GM12878 (cell line): ENCODE results near the gene LRRC7.

Experiments used
- BRCA1 ChIP-seq: IDR thresholded peaks from 2 replicates; pipeline ENCODE4 v1.6.1; 2011; ENCODE audit warnings: low read depth, low read length, improper control_type of control experiment
- CTCF ChIP-seq, 3 experiments: IDR thresholded peaks in 2 of 3; conservative IDR thresholded peaks in 1 of 3; 2 replicates each; pipeline ENCODE4 v1.5.1; 2011; ENCODE audit warnings: low read depth in 3 of 3, low read length in 3 of 3, mild to moderate bottlenecking in 3 of 3, control low read depth in 2 of 3, moderate library complexity in 2 of 3, inconsistent platforms in 1 of 3, mixed read lengths in 1 of 3; ENCODE audit not compliant: control insufficient read depth in 2 of 3, insufficient read depth in 1 of 3; ENCODE audit errors: extremely low read depth in 1 of 3
- EZH2 ChIP-seq: IDR thresholded peaks from 2 replicates; pipeline ENCODE4 v1.6.1; 2012; ENCODE audit warnings: low read depth, mild to moderate bottlenecking, control low read depth, inconsistent platforms, low read length, borderline replicate concordance; ENCODE audit not compliant: control insufficient read depth
- PML ChIP-seq: IDR thresholded peaks from 2 replicates; pipeline ENCODE4 v1.6.1; 2012; ENCODE audit warnings: low read length, inconsistent platforms
- SMC3 ChIP-seq: IDR thresholded peaks from 2 replicates; pipeline ENCODE4 v1.6.1; 2011; ENCODE audit warnings: low read length, improper control_type of control experiment, borderline replicate concordance

DNA sequence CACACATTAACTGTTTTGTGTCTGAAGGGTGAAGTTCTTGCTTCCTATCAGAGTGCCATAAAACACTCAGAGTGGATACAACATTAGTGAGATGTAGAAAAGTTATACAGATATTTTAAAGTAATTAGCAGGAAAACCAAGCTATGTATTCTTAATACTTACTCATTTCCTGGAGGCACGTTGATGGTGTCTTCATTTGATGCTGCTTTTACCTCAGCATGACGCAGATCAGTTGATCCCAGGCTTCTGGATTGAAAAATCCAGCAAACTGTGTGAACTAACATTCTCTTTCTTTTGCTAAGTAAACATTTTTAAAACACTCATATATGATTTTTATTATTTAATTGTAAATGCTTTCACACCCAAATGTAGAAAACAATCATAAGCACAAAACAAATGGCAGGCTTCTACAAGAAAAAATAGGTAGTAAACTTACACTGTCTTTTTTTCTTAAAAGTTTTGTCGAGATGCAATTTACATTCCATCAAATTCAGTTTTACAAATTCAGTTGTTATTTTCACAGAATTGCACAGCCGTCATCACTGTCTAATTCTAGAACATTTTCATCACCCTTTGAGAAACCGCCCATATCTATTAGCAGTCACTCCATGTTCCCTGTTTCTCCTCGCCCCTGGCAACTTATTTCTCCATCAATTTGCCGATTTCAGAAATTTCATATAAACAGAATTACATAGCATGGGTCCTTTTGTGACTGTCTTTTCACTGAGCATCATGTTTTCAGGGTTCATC is 198.9 kb downstream of the LRRC7 start:
- TF ChIP-seq BRCA1 (no peak), EZH2 (no peak), SMC3 (no peak), PML (no peak), CTCF (IDR thresholded peaks at IDR 0.05 in 2 of 3, conservative IDR thresholded peaks at IDR 0.05 in 1 of 3; ENCODE audit: control insufficient read depth in 2 of 3, extremely low read depth in 1 of 3, insufficient read depth in 1 of 3, low read depth in 3 of 3, low read length in 3 of 3) (no peak)
